ENCODE data around the gene CORO2A.

- no peak for TF ChIP-seq EZH2 (IDR thresholded peaks at IDR 0.05)
- TF ChIP-seq POLR2AphosphoS5 (IDR thresholded peaks at IDR 0.05; ENCODE audit: borderline replicate concordance, low read depth, low read length): no peak
- TF ChIP-seq FOXP2 (optimal IDR thresholded peaks at IDR 0.05; ENCODE audit: control extremely low read depth, extremely low read length, insufficient read depth): no peak
Observed at GRCh38 chr9:98191181-98191608, 1.2 kb downstream of the CORO2A start.

Measured in SK-N-MC (cell line).